EL (cell line): ENCODE results near the gene AP1S1.
"Not testable (repeated sequence)": the region's sequence is repeated elsewhere in the genome, so short reads cannot be mapped to it uniquely, and the experiment has no call there.

ENCODE experiments used
- DNase-seq: peaks from one replicate; pipeline ENCODE4 v3.0.0-alpha.2; 2016

The AP1S1 gene

DNA sequence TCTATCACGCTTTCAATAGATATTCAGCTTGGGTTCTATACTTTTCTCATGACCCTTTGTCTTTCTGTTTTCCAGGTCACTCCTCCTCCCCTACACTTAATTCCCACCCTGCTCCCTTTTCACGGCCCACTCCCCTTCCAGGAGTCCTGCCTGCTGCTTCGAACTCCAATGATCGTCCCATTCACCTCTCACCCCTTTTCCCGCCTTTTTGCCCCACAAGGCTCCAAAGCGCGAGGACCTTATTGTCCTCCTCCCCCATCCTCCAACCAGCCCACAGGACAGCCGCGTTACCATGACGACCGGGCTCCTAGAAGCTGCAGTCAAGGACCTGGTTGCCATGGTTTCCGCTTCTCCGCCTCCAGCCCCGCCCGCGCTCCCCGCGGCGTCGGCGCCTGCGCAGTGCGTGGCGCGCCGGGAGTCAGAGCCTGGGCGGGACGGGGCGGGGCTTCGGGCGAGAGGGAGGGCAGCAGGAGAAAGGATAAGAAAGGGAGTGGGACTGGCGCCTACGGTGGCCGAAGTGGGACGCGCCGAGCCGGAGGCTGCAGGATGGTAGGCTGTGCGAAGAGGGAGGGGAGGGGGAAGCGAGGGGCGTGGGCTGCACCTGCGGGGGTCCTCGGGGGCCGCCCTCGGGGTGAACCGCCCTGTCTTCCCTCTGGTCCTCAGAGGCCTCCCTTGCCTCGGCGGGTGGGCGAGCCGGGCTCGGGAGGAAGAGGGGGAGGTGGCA is at the start of gene AP1S1:
TSS of gene AP1S1 (plus strand) at position 508 of the 724 bp plus-strand sequence. CDS start at position 547, 39 bp downstream.
- peak; percentile 92 for DNase-seq

DNA sequence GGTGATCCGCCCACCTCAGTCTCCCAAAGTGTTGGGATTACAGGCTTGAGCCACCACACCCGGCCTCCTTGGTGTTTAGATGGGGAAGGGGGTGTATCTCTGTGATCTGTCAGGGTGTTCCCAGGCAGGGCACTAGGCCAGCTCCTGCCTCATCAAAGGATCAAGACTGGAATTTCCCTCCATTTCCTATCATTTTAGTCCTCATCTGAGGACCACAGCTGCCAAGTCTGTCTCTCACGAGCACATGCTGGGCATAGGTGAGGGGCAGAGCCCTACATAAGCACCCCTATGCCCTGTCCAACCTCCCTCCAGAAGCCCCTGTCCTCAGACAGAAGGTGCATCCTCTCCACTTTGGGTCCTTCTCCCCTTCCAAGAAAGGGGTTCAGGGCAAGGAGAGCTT is 49.5 kb upstream of the AP1S1 start:
- DNase-seq: no peak

DNA sequence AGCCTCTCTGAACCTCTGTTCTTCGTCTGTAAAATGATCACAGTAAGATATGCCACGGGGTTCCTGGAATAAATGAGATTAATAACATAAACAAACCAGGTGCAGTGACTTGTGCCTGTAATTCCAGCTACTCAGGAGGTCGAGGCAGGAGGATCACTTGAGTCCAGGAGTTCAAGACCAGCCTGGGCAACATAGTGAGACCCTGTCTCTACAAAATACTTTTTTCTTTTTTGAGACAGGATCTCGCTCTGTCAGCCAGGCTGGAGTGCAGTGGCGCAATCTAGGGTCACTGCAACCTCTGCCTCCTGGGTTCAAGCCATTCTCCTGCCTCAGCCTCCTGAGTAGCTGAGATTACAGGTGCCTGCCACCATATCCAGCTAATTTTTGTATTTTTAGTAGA is 49.0 kb upstream of the AP1S1 start:
- not testable (repeated sequence) for DNase-seq

DNA sequence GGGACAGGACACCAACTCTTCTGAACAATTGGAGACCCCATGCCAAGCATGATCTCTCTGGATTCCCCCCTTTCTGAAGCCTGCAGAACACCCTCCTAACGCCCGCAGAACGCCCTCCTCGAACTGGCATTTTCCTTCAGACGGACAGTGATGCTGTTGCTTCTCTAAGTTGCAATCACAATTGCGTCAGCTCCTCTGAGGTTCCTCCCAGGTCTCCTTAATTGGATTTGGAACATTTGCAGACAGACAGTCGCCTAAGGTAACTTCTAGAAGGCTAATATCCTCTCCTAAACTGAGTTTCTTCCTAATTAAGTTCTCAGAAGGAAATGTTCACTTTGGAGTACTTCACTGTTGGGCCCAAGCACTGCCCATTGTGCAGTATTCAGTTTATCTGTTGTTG is 47.9 kb upstream of the AP1S1 start:
- DNase-seq: no peak

DNA sequence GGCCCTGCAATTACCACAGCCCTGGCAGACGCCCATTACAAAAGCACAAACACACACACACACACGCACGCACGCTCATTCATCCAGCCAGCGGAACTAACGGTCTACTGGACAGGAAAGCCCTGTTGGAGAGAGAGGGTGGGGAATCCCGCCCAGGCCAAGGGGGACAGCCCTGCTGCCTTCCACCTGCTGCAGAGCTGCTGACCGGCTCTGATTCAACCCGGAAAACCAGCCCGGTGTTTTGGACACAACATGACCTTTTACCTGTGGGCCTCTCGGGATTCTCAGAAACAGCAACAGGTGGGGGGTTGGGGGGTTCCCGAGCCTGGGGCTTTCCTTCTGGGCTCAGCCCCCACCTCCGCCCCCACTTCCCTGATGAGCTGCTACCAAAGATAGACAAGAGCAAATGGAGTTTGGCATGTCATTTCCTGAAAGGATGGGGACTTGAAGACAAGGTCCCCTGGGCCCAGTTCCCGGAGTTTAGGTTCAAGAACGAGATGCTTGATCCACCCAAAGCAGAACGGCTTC is 45.9 kb upstream of the AP1S1 start:
- DNase-seq: no peak

DNA sequence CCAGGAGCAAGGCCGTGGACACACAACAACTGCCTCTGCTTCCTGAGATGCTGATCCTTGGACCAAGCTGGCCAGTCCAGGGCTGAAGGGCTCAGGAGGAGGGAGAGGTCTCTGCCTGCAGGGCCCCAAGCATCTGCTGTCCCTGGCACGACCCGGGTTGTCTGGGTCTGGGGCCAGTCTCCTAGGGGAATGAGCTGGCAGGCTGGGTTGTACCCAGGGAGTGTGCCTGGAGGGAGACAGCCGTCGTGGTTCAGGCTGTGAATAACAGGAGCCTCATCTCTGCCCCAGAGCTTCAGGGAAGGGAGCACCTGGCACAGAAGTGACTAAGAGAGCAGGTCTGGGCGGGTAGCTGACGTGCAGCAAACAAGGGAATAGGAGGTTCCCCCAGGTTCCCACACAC is 45.3 kb upstream of the AP1S1 start:
- no peak for DNase-seq

DNA sequence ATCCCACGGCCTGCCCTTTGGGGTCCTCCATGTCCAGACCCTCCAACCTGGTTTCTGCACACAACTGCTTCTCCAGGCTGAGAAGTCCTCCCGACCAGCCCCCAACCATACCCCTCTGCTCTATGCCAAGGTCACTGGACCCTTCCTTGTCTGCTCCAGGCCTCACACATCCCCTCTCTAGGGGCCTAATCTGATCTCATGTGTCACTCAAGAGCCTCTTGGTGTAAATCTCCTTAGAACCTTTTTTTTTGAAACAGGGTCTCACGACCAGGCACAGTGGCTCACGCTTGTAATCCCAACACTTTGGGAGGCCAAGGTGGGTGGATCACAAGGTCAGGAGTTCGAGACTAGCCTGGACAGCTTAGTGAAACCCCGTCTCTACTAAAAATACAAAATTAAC is 44.9 kb upstream of the AP1S1 start:
- no peak for DNase-seq

DNA sequence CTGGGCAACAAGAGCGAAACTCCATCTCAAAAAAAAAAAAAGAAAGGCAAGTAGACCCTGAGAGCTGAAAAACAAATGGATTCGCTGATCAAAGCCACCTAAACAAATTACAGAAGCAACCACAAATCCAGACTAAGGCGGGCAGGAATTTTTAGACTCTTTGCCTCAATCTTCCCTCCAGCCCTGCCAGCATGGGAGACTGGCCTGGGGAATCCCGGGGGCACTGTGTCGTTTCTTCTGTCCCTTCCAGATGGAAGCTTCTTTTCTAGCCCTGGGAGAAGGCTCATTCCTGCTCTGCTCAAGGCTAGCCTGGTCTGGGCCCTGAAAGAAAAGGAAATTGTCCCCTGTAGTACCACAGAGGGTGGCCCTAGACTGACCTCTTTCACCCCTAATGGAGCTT is 43.0 kb upstream of the AP1S1 start:
- no peak for DNase-seq

DNA sequence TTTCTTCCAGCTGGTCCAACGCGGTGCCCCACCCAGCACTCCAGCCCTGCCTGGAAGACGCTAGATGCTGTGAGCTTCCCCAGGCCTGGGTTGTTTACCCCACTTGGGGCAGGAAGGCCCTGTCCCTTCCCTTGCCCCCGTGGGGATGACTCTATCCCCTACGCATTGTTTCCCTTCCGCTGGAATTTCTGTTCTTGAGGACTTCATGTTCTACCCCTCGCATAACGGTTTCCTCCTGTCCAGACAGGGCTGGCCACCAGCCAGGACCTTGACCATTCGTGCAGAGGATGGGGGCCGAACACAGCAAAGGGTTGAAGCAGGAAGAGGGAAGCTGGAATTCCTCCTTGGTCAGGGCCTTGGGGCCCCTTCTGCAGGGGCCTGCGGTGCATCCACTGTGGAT is 42.0 kb upstream of the AP1S1 start:
- DNase-seq: peak; percentile 86

DNA sequence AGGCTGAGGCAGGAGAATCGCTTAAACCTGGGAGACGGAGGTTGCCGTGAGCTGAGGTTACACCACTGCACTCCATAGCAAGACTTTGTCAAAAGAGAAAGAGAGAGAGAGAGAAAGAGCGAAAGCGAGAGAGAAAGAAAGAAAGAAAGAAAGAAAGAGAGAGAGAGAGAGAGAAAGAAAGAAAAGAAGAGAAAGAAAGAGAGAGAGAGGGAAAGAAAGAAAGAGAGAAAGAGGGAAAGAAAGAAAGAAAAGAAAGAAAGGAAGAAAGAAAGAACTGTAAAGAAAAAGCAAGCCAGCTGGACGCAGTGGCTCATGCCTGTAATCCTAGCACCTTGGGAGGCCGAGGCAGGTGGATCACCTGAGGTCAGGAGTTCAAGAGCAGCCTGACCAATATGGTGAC is 41.1 kb upstream of the AP1S1 start:
- not testable (repeated sequence) for DNase-seq

DNA sequence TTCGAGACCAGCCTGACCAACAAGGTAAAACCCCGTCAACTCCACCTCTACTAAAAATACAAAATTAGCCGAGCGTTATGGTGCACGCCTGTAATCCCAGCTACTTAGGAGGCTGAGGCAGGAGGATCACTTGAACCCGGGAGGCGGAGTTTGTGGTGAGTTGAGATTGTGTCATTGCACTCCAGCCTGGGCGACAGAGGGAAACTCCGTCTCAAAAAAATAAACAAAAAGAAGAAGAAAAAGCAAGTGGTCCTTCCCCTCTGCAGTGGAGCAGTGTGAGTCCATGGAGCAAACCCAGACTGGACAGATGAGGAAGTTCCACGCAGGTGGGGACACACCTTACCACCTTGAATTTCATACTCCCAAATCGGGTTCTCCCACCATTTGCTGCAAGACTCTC is 40.4 kb upstream of the AP1S1 start:
- DNase-seq: no peak

DNA sequence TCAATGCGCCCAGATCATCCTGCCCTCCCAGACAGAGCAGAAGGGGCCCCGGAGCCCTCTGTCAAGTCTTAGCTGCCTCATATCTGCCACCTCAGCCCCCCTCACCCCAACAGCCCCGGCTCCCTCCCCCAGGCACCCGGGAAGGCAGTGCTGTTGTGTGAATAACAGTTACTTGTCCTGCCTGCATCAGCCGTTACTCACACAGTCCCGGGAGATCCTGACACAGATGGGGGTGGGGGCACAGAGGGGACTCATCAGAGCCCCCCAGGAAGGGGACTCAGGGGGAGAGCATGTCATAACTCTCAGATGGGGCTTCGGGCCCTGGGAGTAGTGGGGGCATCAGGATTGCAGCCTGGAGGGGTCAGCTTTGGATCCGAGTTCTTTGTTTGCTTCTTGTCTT is 39.8 kb upstream of the AP1S1 start:
- peak; percentile 62 for DNase-seq

DNA sequence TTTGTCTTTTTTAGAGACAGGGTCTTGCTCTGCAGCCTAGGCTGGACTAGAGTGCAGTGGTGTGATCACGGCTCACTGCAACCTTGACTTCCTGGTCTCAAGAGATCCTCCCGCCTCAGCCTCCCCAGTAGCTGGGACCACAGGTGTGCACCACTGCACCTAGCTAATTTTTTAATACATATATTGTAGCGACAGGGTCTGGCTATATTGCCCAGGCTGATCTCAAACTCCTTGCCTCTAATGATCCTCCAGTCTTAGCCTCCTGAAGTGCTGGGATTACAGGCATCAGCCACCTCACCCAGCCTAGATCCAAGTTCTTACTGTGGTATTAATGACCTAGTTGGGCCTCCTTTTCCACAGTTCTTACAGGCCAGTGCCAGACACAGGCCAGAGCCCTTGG is 39.1 kb upstream of the AP1S1 start:
- DNase-seq: no peak

DNA sequence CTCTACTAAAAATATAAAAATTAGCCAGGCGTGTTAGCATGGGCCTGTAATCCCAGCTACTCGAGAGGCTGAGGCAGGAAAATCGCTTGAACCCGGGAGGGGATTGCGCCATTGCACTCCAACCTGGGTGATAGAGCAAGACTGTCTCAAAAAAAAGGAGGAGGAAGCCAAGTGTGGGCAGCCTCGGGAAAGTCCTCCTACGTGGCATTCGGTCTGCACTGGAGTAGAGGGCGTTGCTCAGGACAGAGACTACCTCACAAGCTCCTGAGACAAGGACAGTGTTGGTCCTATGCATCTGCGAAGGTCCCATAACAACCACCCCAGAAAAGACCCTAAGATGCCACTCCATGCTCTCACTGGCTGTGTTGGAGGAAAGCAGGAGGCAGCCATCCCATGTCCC is 37.4 kb upstream of the AP1S1 start:
- peak; percentile 60 for DNase-seq

DNA sequence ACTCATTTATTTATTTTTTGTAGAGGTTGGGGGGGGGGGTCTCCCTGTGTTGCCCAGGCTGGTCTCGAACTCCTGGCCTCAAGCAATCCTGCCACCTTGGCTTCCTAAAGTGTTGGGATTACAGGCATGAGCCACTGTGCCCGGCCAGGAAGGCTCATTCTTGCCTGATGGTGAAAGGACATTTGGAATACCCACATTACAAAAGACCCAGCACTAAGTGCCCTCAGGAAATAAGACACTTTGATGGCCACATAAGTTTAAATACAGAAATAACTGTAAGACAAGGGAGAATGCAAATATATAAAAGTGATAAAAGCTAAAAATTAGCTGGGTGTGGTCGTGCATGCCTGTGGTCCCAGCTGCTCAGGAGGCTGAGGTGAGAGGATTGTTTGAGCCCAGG is 35.4 kb upstream of the AP1S1 start:
- DNase-seq: no peak

DNA sequence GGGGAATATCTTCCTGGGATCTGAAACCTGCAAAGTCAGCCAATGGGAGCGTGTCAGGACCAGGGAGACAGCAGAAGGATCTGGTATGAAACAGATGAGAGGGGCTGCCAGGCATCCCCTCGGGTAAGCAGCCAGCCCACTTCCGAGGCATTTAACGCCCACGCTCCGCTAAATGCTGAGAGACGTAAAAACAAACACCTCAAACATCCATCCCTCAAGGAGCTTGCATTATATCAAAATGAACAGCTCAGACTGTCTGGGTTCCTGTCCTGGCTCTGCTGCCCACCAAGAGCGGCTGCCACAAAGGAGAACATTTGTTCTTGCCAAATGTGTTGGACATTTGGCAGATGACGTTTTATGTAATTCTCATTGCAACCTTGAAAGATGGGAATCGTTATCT is 34.4 kb upstream of the AP1S1 start:
- DNase-seq: no peak

DNA sequence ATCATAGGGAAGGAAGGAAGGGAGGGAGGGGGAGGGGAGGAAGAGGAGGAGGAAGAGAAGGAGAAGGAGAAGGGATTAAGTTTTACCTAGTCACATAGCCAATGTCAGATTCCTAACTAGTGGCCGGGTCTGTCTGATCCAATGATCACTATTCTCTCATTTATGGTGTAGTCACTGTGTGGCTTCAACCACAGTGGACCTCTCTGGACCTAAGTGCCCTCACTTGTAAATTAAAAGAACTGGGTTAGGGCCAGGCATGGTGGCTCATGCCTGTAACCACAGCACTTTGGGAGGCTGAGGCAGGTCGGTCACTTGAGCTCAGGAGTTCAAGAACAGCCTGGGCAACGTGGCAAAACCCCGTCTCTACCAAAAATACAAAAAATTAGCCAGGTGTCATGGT is 34.0 kb upstream of the AP1S1 start:
- DNase-seq: peak; percentile 18

DNA sequence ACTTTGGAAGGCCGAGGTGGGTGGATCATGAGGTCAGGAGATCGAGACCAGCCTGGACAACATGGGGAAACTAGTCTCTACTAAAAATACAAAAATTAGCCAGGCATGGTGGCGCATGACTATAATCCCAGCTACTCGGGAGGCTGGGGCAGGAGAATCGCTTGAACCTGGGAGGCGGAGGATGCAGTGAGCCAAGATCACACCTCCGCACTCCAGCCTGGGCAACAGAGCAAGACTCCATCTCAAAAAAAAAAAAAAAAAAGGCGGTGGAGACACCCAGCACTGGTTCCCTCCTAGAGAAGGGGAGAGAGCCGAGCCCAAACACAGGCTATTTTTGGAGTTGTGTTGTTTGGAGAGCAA is 32.7 kb upstream of the AP1S1 start:
- not testable (repeated sequence) for DNase-seq

DNA sequence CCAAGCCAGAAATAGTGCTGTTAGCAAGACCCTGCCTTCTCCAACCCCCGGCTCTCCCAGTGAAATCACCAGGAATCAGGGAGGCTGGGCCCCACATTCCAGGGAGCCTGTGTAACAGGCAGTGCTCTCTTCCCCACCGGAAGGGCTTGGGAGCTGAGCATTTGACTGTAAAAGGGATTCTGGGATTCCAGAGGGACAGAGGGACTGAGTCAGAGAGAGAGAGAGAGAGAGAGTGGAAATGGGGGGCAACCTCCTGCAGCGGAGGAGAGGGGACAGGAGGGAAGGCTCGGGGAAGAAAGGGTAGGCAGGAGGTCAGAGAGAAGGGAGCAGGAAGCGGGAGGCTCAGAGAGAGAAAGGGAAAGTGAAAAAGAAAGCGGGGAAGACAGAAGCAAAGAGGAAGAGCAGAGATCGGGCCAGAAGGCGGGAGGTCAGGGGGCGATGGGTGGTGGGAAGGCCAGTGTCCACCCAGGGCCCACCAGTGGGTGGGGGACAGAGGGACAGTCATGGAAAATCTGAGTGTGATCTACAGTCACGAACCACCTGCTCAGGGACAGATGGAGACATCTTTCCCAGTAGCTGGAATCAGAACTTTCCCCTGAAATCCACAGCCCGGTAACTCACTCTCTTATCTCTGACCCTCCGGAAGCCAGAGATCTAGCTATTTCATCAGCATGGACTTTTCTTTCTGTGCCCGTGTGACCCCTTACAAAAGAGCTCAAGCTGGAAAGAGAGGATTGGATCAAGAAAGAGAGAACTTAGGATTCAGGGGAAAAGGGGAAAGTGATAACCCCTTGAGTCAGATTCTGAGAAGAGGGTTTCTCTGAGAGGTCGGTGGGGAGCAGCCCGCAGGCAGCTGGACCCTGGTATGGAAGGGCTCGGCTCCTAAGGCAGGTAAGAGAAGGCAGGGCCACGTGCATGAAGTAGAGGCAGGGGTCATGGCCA is 32.0 kb upstream of the AP1S1 start:
- peak; percentile 100 for DNase-seq

DNA sequence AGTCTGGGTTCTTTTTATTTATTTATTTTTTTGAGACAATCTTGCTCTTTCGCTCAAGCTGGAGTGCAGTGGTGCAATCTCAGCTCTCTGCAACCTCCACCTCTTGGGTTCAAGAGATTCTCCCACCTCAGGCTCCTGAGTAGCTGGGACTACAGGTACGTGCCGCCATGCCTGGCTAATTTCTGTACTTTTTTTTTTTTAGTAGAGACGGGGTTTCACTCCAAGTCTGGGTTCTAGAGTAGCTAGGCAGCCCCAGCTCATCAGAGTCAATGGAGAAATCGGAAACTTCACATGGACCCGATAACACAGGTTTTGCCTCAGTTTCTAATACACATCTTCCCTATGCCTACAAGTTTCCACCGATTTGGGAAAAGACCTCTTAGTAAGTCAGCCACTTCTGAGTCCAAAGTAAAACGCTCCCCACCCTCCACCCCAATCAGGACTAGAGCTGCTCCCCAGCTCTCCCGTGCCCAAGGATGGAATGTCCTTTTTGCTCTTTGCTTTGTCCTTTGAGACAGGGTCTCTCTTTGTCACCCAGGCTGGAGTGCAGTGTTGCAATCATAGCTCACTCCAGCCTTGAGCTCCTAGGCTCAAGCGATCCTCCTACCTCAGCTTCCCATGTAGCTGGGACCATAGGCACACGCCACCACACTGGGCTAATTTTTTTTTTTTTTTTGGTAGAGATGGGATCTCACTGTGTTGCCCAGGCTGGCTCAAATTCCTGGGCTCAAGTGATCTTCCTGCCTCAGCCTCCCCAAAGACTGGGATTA is 31.2 kb upstream of the AP1S1 start:
- no peak for DNase-seq

DNA sequence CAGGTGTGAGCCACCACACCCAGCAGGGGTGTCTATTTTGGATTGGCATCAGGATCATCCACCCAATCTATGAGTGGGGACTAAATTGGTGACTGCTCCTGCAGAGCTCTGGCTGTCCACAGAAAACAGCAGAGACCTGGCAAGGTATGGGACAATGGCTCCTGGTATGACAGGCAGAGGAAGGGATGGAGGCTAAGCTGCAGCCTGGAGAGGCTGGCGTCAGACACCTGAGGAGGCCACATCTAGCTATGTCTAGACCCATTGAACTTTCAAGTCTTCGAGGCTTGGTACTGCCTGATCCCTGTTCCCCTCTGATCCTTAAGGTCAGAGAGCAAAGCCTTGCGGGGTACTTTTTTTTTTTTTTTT is 30.6 kb upstream of the AP1S1 start:
- no peak for DNase-seq

DNA sequence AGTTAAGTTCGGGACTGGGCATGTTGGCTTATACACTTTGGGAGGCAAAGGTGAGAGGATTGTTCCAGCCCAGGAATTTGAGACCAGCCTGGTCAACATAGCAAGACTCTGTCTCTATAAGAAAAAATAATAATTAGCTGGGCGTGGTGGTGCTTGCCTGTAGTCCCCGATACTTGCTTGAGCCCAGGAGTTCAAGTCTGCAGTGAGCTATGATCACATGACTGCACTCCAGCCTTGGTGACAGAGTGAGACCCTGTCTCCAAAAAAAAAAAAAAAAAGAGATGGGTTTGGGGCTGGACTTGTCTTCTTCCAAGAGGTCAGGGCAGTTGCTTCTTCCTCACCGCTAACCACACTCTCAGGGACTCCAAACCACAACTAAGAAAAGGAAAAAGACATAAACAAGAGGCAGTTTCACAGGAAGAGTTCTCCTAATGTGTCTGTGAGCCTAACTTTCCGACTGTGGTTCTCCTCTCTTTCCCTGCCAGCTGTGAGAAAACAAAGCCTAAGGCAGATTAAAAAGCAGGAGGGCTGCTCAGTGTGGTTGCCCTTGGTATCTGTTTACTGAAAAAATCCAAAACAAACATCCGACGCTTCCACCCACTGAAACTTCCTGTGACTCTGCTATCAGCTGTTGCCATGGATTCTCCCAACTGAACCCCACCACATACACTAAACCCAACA is 29.8 kb upstream of the AP1S1 start:
- DNase-seq: peak; percentile 79
